ENCODE data around the gene KANK4.

The KANK4 gene

GRCh38 chr1:62269439-62269838, 49.8 kb downstream of the KANK4 start:
- no peak for TF ChIP-seq POU6F1 (CRISPR knock-in tag; IDR thresholded peaks at IDR 0.05; ENCODE audit: borderline replicate concordance, low read depth)
- TF ChIP-seq ISL1 (CRISPR knock-in tag; IDR thresholded peaks at IDR 0.05), result no peak
- TF ChIP-seq ARNTL (CRISPR knock-in tag; IDR thresholded peaks at IDR 0.05; ENCODE audit: borderline replicate concordance, low read depth), result no peak
- no peak for TF ChIP-seq ZNF70 (CRISPR knock-in tag; IDR thresholded peaks at IDR 0.05)
- TF ChIP-seq TOX (CRISPR knock-in tag; IDR thresholded peaks at IDR 0.05; ENCODE audit: borderline replicate concordance), result no peak
- no peak for TF ChIP-seq GLIS3 (CRISPR knock-in tag; IDR thresholded peaks at IDR 0.05)
- no peak for TF ChIP-seq CSDC2 (CRISPR knock-in tag; IDR thresholded peaks at IDR 0.05)
- TF ChIP-seq CREB5 (CRISPR knock-in tag; IDR thresholded peaks at IDR 0.05; ENCODE audit: low read depth), result no peak
- no peak for TF ChIP-seq ZNF565 (CRISPR knock-in tag; conservative IDR thresholded peaks at IDR 0.05; ENCODE audit: low read depth)
- no peak for TF ChIP-seq TSHZ2 (CRISPR knock-in tag; IDR thresholded peaks at IDR 0.05)
- TF ChIP-seq PPARA (CRISPR knock-in tag; IDR thresholded peaks at IDR 0.05; ENCODE audit: borderline replicate concordance), result no peak
- TF ChIP-seq ZFP3 (CRISPR knock-in tag; IDR thresholded peaks at IDR 0.05), result no peak
- no peak for TF ChIP-seq ESRRG (CRISPR knock-in tag; IDR thresholded peaks at IDR 0.05)
- ATAC-seq, result no peak

DNA sequence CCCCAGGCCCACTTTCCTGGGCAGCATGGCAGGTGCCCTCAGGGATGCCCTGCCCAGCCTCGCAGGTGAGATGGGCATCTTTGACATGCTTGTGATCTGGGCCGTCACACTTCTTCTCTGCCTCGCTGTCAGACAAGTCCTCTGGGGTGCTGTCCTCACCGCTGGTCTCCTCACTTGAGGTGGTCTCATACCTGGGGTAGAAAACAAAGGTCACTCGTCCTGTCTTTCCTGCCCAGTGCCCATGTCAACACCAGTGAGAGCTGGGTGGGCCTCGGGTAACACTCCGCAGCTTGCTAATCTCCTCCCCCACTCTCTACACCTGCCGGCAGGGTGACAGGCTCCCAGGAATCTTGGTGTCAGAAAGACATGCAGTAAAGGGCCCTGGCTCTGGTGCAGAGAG, 50.9 kb downstream of the KANK4 start:
- ATAC-seq, result no peak
- TF ChIP-seq ZFP3 (CRISPR knock-in tag; IDR thresholded peaks at IDR 0.05) (no peak), SNAI2 (CRISPR knock-in tag; IDR thresholded peaks at IDR 0.05) (no peak)

- ATAC-seq, result no peak
- no peak for TF ChIP-seq SNAI2 (CRISPR knock-in tag; IDR thresholded peaks at IDR 0.05)
- no peak for TF ChIP-seq CSDC2 (CRISPR knock-in tag; IDR thresholded peaks at IDR 0.05)
- no peak for TF ChIP-seq CREB5 (CRISPR knock-in tag; IDR thresholded peaks at IDR 0.05; ENCODE audit: low read depth)
- no peak for TF ChIP-seq RARB (CRISPR knock-in tag; IDR thresholded peaks at IDR 0.05)
- TF ChIP-seq POU6F1 (CRISPR knock-in tag; IDR thresholded peaks at IDR 0.05; ENCODE audit: borderline replicate concordance, low read depth), result no peak
- TF ChIP-seq, protein P1, sequence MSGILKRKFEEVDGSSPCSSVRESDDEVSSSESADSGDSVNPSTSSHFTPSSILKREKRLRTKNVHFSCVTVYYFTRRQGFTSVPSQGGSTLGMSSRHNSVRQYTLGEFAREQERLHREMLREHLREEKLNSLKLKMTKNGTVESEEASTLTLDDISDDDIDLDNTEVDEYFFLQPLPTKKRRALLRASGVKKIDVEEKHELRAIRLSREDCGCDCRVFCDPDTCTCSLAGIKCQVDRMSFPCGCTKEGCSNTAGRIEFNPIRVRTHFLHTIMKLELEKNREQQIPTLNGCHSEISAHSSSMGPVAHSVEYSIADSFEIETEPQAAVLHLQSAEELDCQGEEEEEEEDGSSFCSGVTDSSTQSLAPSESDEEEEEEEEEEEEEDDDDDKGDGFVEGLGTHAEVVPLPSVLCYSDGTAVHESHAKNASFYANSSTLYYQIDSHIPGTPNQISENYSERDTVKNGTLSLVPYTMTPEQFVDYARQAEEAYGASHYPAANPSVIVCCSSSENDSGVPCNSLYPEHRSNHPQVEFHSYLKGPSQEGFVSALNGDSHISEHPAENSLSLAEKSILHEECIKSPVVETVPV (CRISPR knock-in tag; IDR thresholded peaks at IDR 0.05), result no peak
- no peak for TF ChIP-seq OSR1 (CRISPR knock-in tag; IDR thresholded peaks at IDR 0.05)
- TF ChIP-seq, protein P2, sequence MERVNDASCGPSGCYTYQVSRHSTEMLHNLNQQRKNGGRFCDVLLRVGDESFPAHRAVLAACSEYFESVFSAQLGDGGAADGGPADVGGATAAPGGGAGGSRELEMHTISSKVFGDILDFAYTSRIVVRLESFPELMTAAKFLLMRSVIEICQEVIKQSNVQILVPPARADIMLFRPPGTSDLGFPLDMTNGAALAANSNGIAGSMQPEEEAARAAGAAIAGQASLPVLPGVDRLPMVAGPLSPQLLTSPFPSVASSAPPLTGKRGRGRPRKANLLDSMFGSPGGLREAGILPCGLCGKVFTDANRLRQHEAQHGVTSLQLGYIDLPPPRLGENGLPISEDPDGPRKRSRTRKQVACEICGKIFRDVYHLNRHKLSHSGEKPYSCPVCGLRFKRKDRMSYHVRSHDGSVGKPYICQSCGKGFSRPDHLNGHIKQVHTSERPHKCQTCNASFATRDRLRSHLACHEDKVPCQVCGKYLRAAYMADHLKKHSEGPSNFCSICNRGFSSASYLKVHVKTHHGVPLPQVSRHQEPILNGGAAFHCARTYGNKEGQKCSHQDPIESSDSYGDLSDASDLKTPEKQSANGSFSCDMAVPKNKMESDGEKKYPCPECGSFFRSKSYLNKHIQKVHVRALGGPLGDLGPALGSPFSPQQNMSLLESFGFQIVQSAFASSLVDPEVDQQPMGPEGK (CRISPR knock-in tag; IDR thresholded peaks at IDR 0.05; ENCODE audit: borderline replicate concordance), result no peak
- TF ChIP-seq BACH2 (CRISPR knock-in tag; IDR thresholded peaks at IDR 0.05; ENCODE audit: borderline replicate concordance), result no peak
- TF ChIP-seq ISL1 (CRISPR knock-in tag; IDR thresholded peaks at IDR 0.05), result no peak
- no peak for TF ChIP-seq ESRRG (CRISPR knock-in tag; IDR thresholded peaks at IDR 0.05)
- no peak for TF ChIP-seq TSHZ2 (CRISPR knock-in tag; IDR thresholded peaks at IDR 0.05)
- TF ChIP-seq ZFP30 (CRISPR knock-in tag; IDR thresholded peaks at IDR 0.05), result no peak
- no peak for TF ChIP-seq ZNF70 (CRISPR knock-in tag; IDR thresholded peaks at IDR 0.05)
These were observed 53.0 kb downstream of the KANK4 start for GRCh38 chr1:62265956-62266935.
